Measurements from ENCODE around the gene ATP6V0A4.

GRCh38 chr7:138834583-138834982 lies 36.6 kb upstream of the ATP6V0A4 start:
- no peak for TF ChIP-seq EZH2phosphoT487 (IDR thresholded peaks at IDR 0.05; ENCODE audit: insufficient read depth, low read depth)
- TF ChIP-seq EZH2 (IDR thresholded peaks at IDR 0.05; ENCODE audit: insufficient read depth, poor library complexity, severe bottlenecking) = no peak

All from GM23248 (cell line).